Activated T-cell treated with anti-CD3 and anti-CD28 coated beads, Interleukin-2, amount 50 U/mL, for 72 hours (primary cell): Measurements from ENCODE around the gene RASL11A. TPM values are rescaled to one million over a fixed set of nuclear protein-coding genes. Genes with fewer than 3 reads are reported as not detected.
A peak's percentile ranks its signal among the peaks of the same experiment; 100 is the strongest.
"Not testable (repeated sequence)": the region's sequence is repeated elsewhere in the genome, so short reads cannot be mapped to it uniquely, and the experiment has no call there.

Source experiments
- ATAC-seq, 2 donors: fragments of 150-1000 bp; cut with Tn5 transposase; replicated peaks in 1 of 2; 2 replicates each; pipeline ENCODE4 v1.10.0; 2021; ENCODE audit warnings: moderate library complexity in 2 of 2, mild to moderate bottlenecking in 1 of 2
- DNase-seq, 2 donors: peaks; one replicate each; pipeline ENCODE4 v3.0.0; 2021 to 2022; ENCODE audit warnings: mixed read lengths in 1 of 2
- H3K27ac Mint-ChIP-seq: one replicate; pipeline ENCODE4 v1.8.0; 2022; ENCODE audit warnings: mild to moderate bottlenecking, moderate library complexity, mixed read lengths
- H3K27me3 Mint-ChIP-seq: one replicate; pipeline ENCODE4 v1.8.0; 2022; ENCODE audit warnings: low read depth, mixed read lengths
- H3K36me3 Mint-ChIP-seq, 2 donors: one replicate each; pipeline ENCODE4 v1.8.0; 2022; ENCODE audit warnings: mixed read lengths in 2 of 2, mild to moderate bottlenecking in 1 of 2; ENCODE audit not compliant: insufficient read depth in 2 of 2
- H3K4me1 Mint-ChIP-seq: one replicate; pipeline ENCODE4 v1.8.0; 2022; ENCODE audit warnings: low read depth, mixed read lengths
- H3K4me3 Mint-ChIP-seq, 2 donors: one replicate each; pipeline ENCODE4 v1.8.0; 2022; ENCODE audit warnings: mild to moderate bottlenecking in 2 of 2, mixed read lengths in 2 of 2, moderate library complexity in 2 of 2
- H3K9me3 Mint-ChIP-seq, 2 donors: one replicate each; pipeline ENCODE4 v1.8.0; 2022; ENCODE audit warnings: mixed read lengths in 2 of 2
- total RNA-seq, 2 donors: library from RNA; stranded (reverse); gene quantifications; one replicate each; pipeline ENCODE4 v1.2.3, GENCODE V29; 2022

RASL11A gene
- total RNA-seq, 2 donors from 2014 or later = 5.6 to 7.3 TPM

GRCh38 chr13:27295096-27295495 lies 24.5 kb downstream of the RASL11A start:
- H3K9me3 Mint-ChIP-seq = no peaks in the 10 kb centered on the region

GRCh38 chr13:27295660-27296059 lies 25.0 kb downstream of the RASL11A start:
- Mint-ChIP-seq H3K27me3 (no peaks in the 10 kb centered on the region), H3K27ac (no peak overlapping the region), H3K9me3 (no peaks in the 10 kb centered on the region), H3K4me1 (peaks cover 29% of the 10 kb centered on the region), H3K4me3 (no peak overlapping the region), H3K36me3 (no peaks in the 10 kb centered on the region)
- ATAC-seq (no peak), DNase-seq (no peak)

More at GRCh38 chr13:27295096-27295495, 24.5 kb downstream of the RASL11A start:
- no peak overlapping the region for H3K27ac Mint-ChIP-seq
- H3K27me3 Mint-ChIP-seq = no peaks in the 10 kb centered on the region
- no peak for DNase-seq
- H3K36me3 Mint-ChIP-seq = no peaks in the 10 kb centered on the region
- peaks cover 29% of the 10 kb centered on the region for H3K4me1 Mint-ChIP-seq
- no peak overlapping the region for H3K4me3 Mint-ChIP-seq
- ATAC-seq = no peak

GRCh38 chr13:27296496-27296895 lies 25.9 kb downstream of the RASL11A start:
- no peak overlapping the region for H3K27ac Mint-ChIP-seq
- H3K4me3 Mint-ChIP-seq = no peak overlapping the region
- no peaks in the 10 kb centered on the region for H3K9me3 Mint-ChIP-seq
- DNase-seq (no peak), ATAC-seq (no peak)
- no peaks in the 10 kb centered on the region for H3K36me3 Mint-ChIP-seq
- peaks cover 29% of the 10 kb centered on the region for H3K4me1 Mint-ChIP-seq
- no peaks in the 10 kb centered on the region for H3K27me3 Mint-ChIP-seq

GRCh38 chr13:27298849-27299248 lies 28.2 kb downstream of the RASL11A start:
- Mint-ChIP-seq H3K4me3 (no peak overlapping the region), H3K9me3 (no peaks in the 10 kb centered on the region), H3K27me3 (no peaks in the 10 kb centered on the region), H3K36me3 (no peaks in the 10 kb centered on the region), H3K27ac (no peak overlapping the region), H3K4me1 (peaks cover 34% of the 10 kb centered on the region)
- DNase-seq (no peak), ATAC-seq (no peak)

GRCh38 chr13:27300406-27300805 lies 29.8 kb downstream of the RASL11A start:
- H3K4me1 Mint-ChIP-seq = peaks cover 18% of the 10 kb centered on the region
- not testable (repeated sequence) for H3K27ac Mint-ChIP-seq, H3K4me3 Mint-ChIP-seq, H3K36me3 Mint-ChIP-seq, DNase-seq, ATAC-seq, H3K9me3 Mint-ChIP-seq, H3K27me3 Mint-ChIP-seq

- ATAC-seq (no peak), DNase-seq (no peak)
- Mint-ChIP-seq H3K4me1 (peaks cover 19% of the 10 kb centered on the region), H3K36me3 (no peaks in the 10 kb centered on the region), H3K9me3 (no peaks in the 10 kb centered on the region), H3K4me3 (no peak overlapping the region), H3K27ac (no peak overlapping the region), H3K27me3 (no peaks in the 10 kb centered on the region)
These were observed 30.4 kb downstream of the RASL11A start for GRCh38 chr13:27300941-27301586.

GRCh38 chr13:27302643-27303262 lies 32.1 kb downstream of the RASL11A start:
- DNase-seq = no peak
- ATAC-seq = no peak
- H3K27ac Mint-ChIP-seq = peak overlapping the region; percentile 19

GRCh38 chr13:27304099-27304498 lies 33.5 kb downstream of the RASL11A start:
- H3K4me3 Mint-ChIP-seq = no peak overlapping the region
- no peak for DNase-seq
- no peaks in the 10 kb centered on the region for H3K36me3 Mint-ChIP-seq
- no peak overlapping the region for H3K27ac Mint-ChIP-seq
- H3K4me1 Mint-ChIP-seq = peaks cover 28% of the 10 kb centered on the region
- no peak for ATAC-seq
- no peaks in the 10 kb centered on the region for H3K27me3 Mint-ChIP-seq
- no peaks in the 10 kb centered on the region for H3K9me3 Mint-ChIP-seq

More at GRCh38 chr13:27302643-27303262, 32.1 kb downstream of the RASL11A start:
- peak overlapping the region in 1 of 2 donors; percentile 14 for H3K4me3 Mint-ChIP-seq
- H3K9me3 Mint-ChIP-seq = no peaks in the 10 kb centered on the region
- H3K36me3 Mint-ChIP-seq = no peaks in the 10 kb centered on the region
- H3K27me3 Mint-ChIP-seq = no peaks in the 10 kb centered on the region
- H3K4me1 Mint-ChIP-seq = peaks cover 28% of the 10 kb centered on the region

GRCh38 chr13:27304611-27305010 lies 34.0 kb downstream of the RASL11A start:
- H3K9me3 Mint-ChIP-seq = no peaks in the 10 kb centered on the region
- no peak for ATAC-seq
- H3K27ac Mint-ChIP-seq = no peak overlapping the region
- H3K4me3 Mint-ChIP-seq = no peak overlapping the region
- DNase-seq = no peak
- H3K36me3 Mint-ChIP-seq = no peaks in the 10 kb centered on the region
- no peaks in the 10 kb centered on the region for H3K27me3 Mint-ChIP-seq
- peaks cover 28% of the 10 kb centered on the region for H3K4me1 Mint-ChIP-seq

- no peak overlapping the region for H3K27ac Mint-ChIP-seq
- H3K36me3 Mint-ChIP-seq = no peaks in the 10 kb centered on the region
- no peaks in the 10 kb centered on the region for H3K9me3 Mint-ChIP-seq
- no peak overlapping the region for H3K4me3 Mint-ChIP-seq
- ATAC-seq (peak; percentile 40 to 44), DNase-seq (no peak)
- no peaks in the 10 kb centered on the region for H3K27me3 Mint-ChIP-seq
- H3K4me1 Mint-ChIP-seq = peaks cover 28% of the 10 kb centered on the region
These were observed 35.7 kb downstream of the RASL11A start for GRCh38 chr13:27306364-27306763.

GRCh38 chr13:27308941-27309340 lies 38.3 kb downstream of the RASL11A start:
- DNase-seq = no peak
- Mint-ChIP-seq H3K27ac (no peak overlapping the region), H3K4me3 (no peak overlapping the region), H3K9me3 (no peaks in the 10 kb centered on the region), H3K36me3 (no peaks in the 10 kb centered on the region), H3K4me1 (peaks cover 10% of the 10 kb centered on the region), H3K27me3 (no peaks in the 10 kb centered on the region)
- no peak for ATAC-seq

- Mint-ChIP-seq H3K4me3 (no peak overlapping the region), H3K27ac (no peak overlapping the region), H3K27me3 (no peaks in the 10 kb centered on the region), H3K36me3 (no peaks in the 10 kb centered on the region), H3K4me1 (peaks cover 10% of the 10 kb centered on the region), H3K9me3 (no peaks in the 10 kb centered on the region)
- no peak for DNase-seq
- ATAC-seq = no peak
These were observed 38.9 kb downstream of the RASL11A start for GRCh38 chr13:27309401-27309958.

GRCh38 chr13:27309967-27310598 lies 39.5 kb downstream of the RASL11A start:
- DNase-seq (no peak), ATAC-seq (no peak)
- no peak overlapping the region for H3K4me3 Mint-ChIP-seq
- H3K9me3 Mint-ChIP-seq = no peaks in the 10 kb centered on the region
- no peak overlapping the region for H3K27ac Mint-ChIP-seq
- peaks cover 10% of the 10 kb centered on the region for H3K4me1 Mint-ChIP-seq
- H3K36me3 Mint-ChIP-seq = no peaks in the 10 kb centered on the region
- no peaks in the 10 kb centered on the region for H3K27me3 Mint-ChIP-seq
